Immature natural killer cell (primary cell): ENCODE results near the gene RSRC1. TPM values are rescaled to one million over a fixed set of nuclear protein-coding genes. Genes with fewer than 3 reads are reported as not detected.
"Not testable (repeated sequence)": the region's sequence is repeated elsewhere in the genome, so short reads cannot be mapped to it uniquely, and the experiment has no call there.

ENCODE experiments used
- DNase-seq, 3 donors: peaks; one replicate each; pipeline ENCODE4 v3.0.0; 2022; ENCODE audit warnings: mixed read lengths in 1 of 3
- H3K27ac Mint-ChIP-seq, 6 donors: one replicate each; pipeline ENCODE4 v1.8.0; 2020; ENCODE audit warnings: mixed read lengths in 6 of 6, mild to moderate bottlenecking in 5 of 6, inconsistent platforms in 4 of 6, moderate library complexity in 3 of 6
- H3K27me3 Mint-ChIP-seq, 3 donors: one replicate each; pipeline ENCODE4 v1.8.0; 2020 to 2021; ENCODE audit warnings: low read depth in 3 of 3, mild to moderate bottlenecking in 3 of 3, mixed read lengths in 3 of 3, moderate library complexity in 3 of 3, inconsistent platforms in 1 of 3
- H3K36me3 Mint-ChIP-seq, 3 donors: one replicate each; pipeline ENCODE4 v1.8.0; 2020; ENCODE audit warnings: mixed read lengths in 3 of 3, inconsistent platforms in 2 of 3, mild to moderate bottlenecking in 2 of 3
- H3K4me1 Mint-ChIP-seq, 2 donors: one replicate each; pipeline ENCODE4 v1.8.0; 2020; ENCODE audit warnings: inconsistent platforms in 2 of 2, mild to moderate bottlenecking in 2 of 2, mixed read lengths in 2 of 2, moderate library complexity in 1 of 2
- H3K4me3 Mint-ChIP-seq, 5 donors: one replicate each; pipeline ENCODE4 v1.8.0; 2020; ENCODE audit warnings: mild to moderate bottlenecking in 5 of 5, mixed read lengths in 5 of 5, inconsistent platforms in 3 of 5, moderate library complexity in 3 of 5
- H3K9me3 Mint-ChIP-seq, 6 donors: one replicate each; pipeline ENCODE4 v1.8.0; 2020; ENCODE audit warnings: mild to moderate bottlenecking in 6 of 6, mixed read lengths in 6 of 6, inconsistent platforms in 4 of 6, moderate library complexity in 3 of 6
- polyA plus RNA-seq, 3 donors: library from polyadenylated mRNA; unstranded; fragments of 300-500 nt; fragmentation: Illumina TruSeq; gene quantifications; one replicate each; pipeline ENCODE4 v1.2.3, GENCODE V29; 2021

Gene RSRC1
- polyA plus RNA-seq, 3 donors from 2014 or later: 15.4 to 37.9 (median 37.1) TPM

GRCh38 chr3:158167737-158168557, 58.1 kb downstream of the RSRC1 start:
- Mint-ChIP-seq H3K4me3 (no peak overlapping the region), H3K36me3 (peaks cover 9 to 10% (median 9%) of the 10 kb centered on the region in 3 donors), H3K9me3 (peaks cover 0 to 3% (median 0%) of the 10 kb centered on the region in 6 donors), H3K27ac (peak overlapping the region in 1 of 6 donors; percentile 6), H3K4me1 (peaks cover 24 to 28% of the 10 kb centered on the region in 2 donors), H3K27me3 (peaks cover 0 to 2% (median 0%) of the 10 kb centered on the region in 3 donors)
- DNase-seq: peak in 2 of 3 donors; percentile 2

- H3K4me1 Mint-ChIP-seq: peaks cover 24 to 28% of the 10 kb centered on the region in 2 donors
- H3K27me3 Mint-ChIP-seq: peaks cover 0 to 2% (median 0%) of the 10 kb centered on the region in 3 donors
- DNase-seq: peak in 1 of 3 donors; percentile 2
- H3K4me3 Mint-ChIP-seq: peak overlapping the region in 1 of 5 donors; percentile 26
- peaks cover 6 to 9% (median 9%) of the 10 kb centered on the region in 3 donors for H3K36me3 Mint-ChIP-seq
- peak overlapping the region in 4 of 6 donors; percentile 6 to 65 (median 49) for H3K27ac Mint-ChIP-seq
- H3K9me3 Mint-ChIP-seq: peaks cover 0 to 3% (median 0%) of the 10 kb centered on the region in 6 donors
These were observed 59.2 kb downstream of the RSRC1 start for GRCh38 chr3:158169091-158169491.

- peaks cover 0 to 14% (median 8%) of the 10 kb centered on the region in 3 donors for H3K36me3 Mint-ChIP-seq
- H3K4me3 Mint-ChIP-seq: no peak overlapping the region
These were observed 71.2 kb downstream of the RSRC1 start for GRCh38 chr3:158181096-158181495.

GRCh38 chr3:158185711-158186110, 75.8 kb downstream of the RSRC1 start:
- Mint-ChIP-seq H3K4me3 (no peak overlapping the region), H3K27me3 (no peaks in the 10 kb centered on the region), H3K27ac (no peak overlapping the region), H3K4me1 (peaks cover 0 to 8% of the 10 kb centered on the region in 2 donors), H3K36me3 (peaks cover 0 to 3% (median 3%) of the 10 kb centered on the region in 3 donors), H3K9me3 (peaks cover 0 to 1% (median 0%) of the 10 kb centered on the region in 6 donors)
- DNase-seq: no peak

More at GRCh38 chr3:158181096-158181495, 71.2 kb downstream of the RSRC1 start:
- Mint-ChIP-seq H3K27me3 (no peaks in the 10 kb centered on the region), H3K4me1 (peaks cover 0 to 8% of the 10 kb centered on the region in 2 donors), H3K9me3 (peaks cover 0 to 9% (median 5%) of the 10 kb centered on the region in 6 donors), H3K27ac (no peak overlapping the region)
- no peak for DNase-seq

GRCh38 chr3:158200955-158201354, 91.1 kb downstream of the RSRC1 start:
- Mint-ChIP-seq H3K9me3 (peaks cover 20 to 53% (median 43%) of the 10 kb centered on the region in 6 donors), H3K36me3 (peaks cover 40 to 55% (median 54%) of the 10 kb centered on the region in 3 donors), H3K4me3 (no peak overlapping the region), H3K4me1 (peaks cover 0 to 3% of the 10 kb centered on the region in 2 donors), H3K27ac (no peak overlapping the region), H3K27me3 (peaks cover 2 to 3% (median 2%) of the 10 kb centered on the region in 3 donors)
- no peak for DNase-seq

GRCh38 chr3:158205324-158205723, 95.4 kb downstream of the RSRC1 start:
- Mint-ChIP-seq H3K4me3 (no peak overlapping the region), H3K9me3 (peaks cover 0 to 19% (median 16%) of the 10 kb centered on the region in 6 donors), H3K36me3 (peaks cover 19 to 38% (median 32%) of the 10 kb centered on the region in 3 donors), H3K27me3 (no peaks in the 10 kb centered on the region), H3K27ac (no peak overlapping the region), H3K4me1 (no peaks in the 10 kb centered on the region)
- no peak for DNase-seq

- no peak overlapping the region for H3K4me3 Mint-ChIP-seq
- peaks cover 0 to 13% (median 9%) of the 10 kb centered on the region in 6 donors for H3K9me3 Mint-ChIP-seq
- no peak overlapping the region for H3K27ac Mint-ChIP-seq
- no peaks in the 10 kb centered on the region for H3K4me1 Mint-ChIP-seq
- no peak for DNase-seq
- no peaks in the 10 kb centered on the region for H3K27me3 Mint-ChIP-seq
- H3K36me3 Mint-ChIP-seq: peaks cover 15 to 33% (median 28%) of the 10 kb centered on the region in 3 donors
These were observed 96.1 kb downstream of the RSRC1 start for GRCh38 chr3:158205994-158206393.

- Mint-ChIP-seq H3K4me1 (no peaks in the 10 kb centered on the region), H3K9me3 (peaks cover 0 to 3% (median 0%) of the 10 kb centered on the region in 6 donors), H3K27me3 (no peaks in the 10 kb centered on the region), H3K4me3 (no peak overlapping the region), H3K27ac (no peak overlapping the region), H3K36me3 (peaks cover 8 to 12% (median 10%) of the 10 kb centered on the region in 3 donors)
- no peak for DNase-seq
These were observed 100.2 kb downstream of the RSRC1 start for GRCh38 chr3:158210067-158210466.

- H3K27ac Mint-ChIP-seq: no peak overlapping the region
- no peaks in the 10 kb centered on the region for H3K4me1 Mint-ChIP-seq
- H3K36me3 Mint-ChIP-seq: peaks cover 11 to 17% (median 13%) of the 10 kb centered on the region in 3 donors
- DNase-seq: no peak
- H3K4me3 Mint-ChIP-seq: no peak overlapping the region
- H3K9me3 Mint-ChIP-seq: peaks cover 0 to 3% (median 0%) of the 10 kb centered on the region in 6 donors
- H3K27me3 Mint-ChIP-seq: no peaks in the 10 kb centered on the region
These were observed 103.6 kb downstream of the RSRC1 start for GRCh38 chr3:158213461-158213860.

- Mint-ChIP-seq H3K4me1 (no peaks in the 10 kb centered on the region), H3K9me3 (peaks cover 0 to 3% (median 0%) of the 10 kb centered on the region in 6 donors), H3K36me3 (peaks cover 10 to 14% (median 13%) of the 10 kb centered on the region in 3 donors), H3K27ac (no peak overlapping the region), H3K4me3 (no peak overlapping the region), H3K27me3 (no peaks in the 10 kb centered on the region)
- no peak for DNase-seq
These were observed 108.1 kb downstream of the RSRC1 start for GRCh38 chr3:158217992-158218391.

- H3K4me3 Mint-ChIP-seq: no peak overlapping the region
- DNase-seq: no peak
- no peak overlapping the region for H3K27ac Mint-ChIP-seq
- no peaks in the 10 kb centered on the region for H3K4me1 Mint-ChIP-seq
- H3K9me3 Mint-ChIP-seq: no peaks in the 10 kb centered on the region
- H3K27me3 Mint-ChIP-seq: peaks cover 0 to 2% (median 0%) of the 10 kb centered on the region in 3 donors
- H3K36me3 Mint-ChIP-seq: peaks cover 4 to 15% (median 8%) of the 10 kb centered on the region in 3 donors
These were observed 110.7 kb downstream of the RSRC1 start for GRCh38 chr3:158220575-158220974.

- no peaks in the 10 kb centered on the region for H3K4me1 Mint-ChIP-seq
- H3K4me3 Mint-ChIP-seq: no peak overlapping the region
- no peak for DNase-seq
- H3K36me3 Mint-ChIP-seq: peaks cover 4 to 14% (median 8%) of the 10 kb centered on the region in 3 donors
- H3K9me3 Mint-ChIP-seq: no peaks in the 10 kb centered on the region
- H3K27ac Mint-ChIP-seq: no peak overlapping the region
- H3K27me3 Mint-ChIP-seq: peaks cover 0 to 2% (median 0%) of the 10 kb centered on the region in 3 donors
These were observed 111.5 kb downstream of the RSRC1 start for GRCh38 chr3:158221426-158221825.

- Mint-ChIP-seq H3K36me3 (peaks cover 0 to 10% (median 4%) of the 10 kb centered on the region in 3 donors), H3K27ac (no peak overlapping the region), H3K9me3 (no peaks in the 10 kb centered on the region)
These were observed 116.5 kb downstream of the RSRC1 start for GRCh38 chr3:158226429-158226828.

GRCh38 chr3:158228942-158229341, 119.1 kb downstream of the RSRC1 start:
- not testable (repeated sequence) for DNase-seq, H3K27ac Mint-ChIP-seq, H3K27me3 Mint-ChIP-seq, H3K36me3 Mint-ChIP-seq, H3K4me3 Mint-ChIP-seq, H3K4me1 Mint-ChIP-seq, H3K9me3 Mint-ChIP-seq

More at GRCh38 chr3:158226429-158226828, 116.5 kb downstream of the RSRC1 start:
- no peak overlapping the region for H3K4me3 Mint-ChIP-seq
- no peak for DNase-seq
- peaks cover 0 to 2% (median 0%) of the 10 kb centered on the region in 3 donors for H3K27me3 Mint-ChIP-seq
- H3K4me1 Mint-ChIP-seq: peaks cover 0 to 4% of the 10 kb centered on the region in 2 donors
